Measurements from ENCODE around the gene EYA3.

Gene EYA3

GRCh38 chr1:28070725-28071593 lies 17.5 kb downstream of the EYA3 start:
- DNase-seq (ENCODE audit: low read depth) = no peak

GRCh38 chr1:28067523-28068090 lies 20.8 kb downstream of the EYA3 start:
- DNase-seq (ENCODE audit: low read depth) = no peak

- no peak for DNase-seq (ENCODE audit: low read depth)
These were observed 21.8 kb downstream of the EYA3 start for GRCh38 chr1:28066393-28067154.

- DNase-seq (ENCODE audit: low read depth) = peak; percentile 39
These were observed 24.3 kb downstream of the EYA3 start for GRCh38 chr1:28064064-28064463.

GRCh38 chr1:28062806-28063205 lies 25.6 kb downstream of the EYA3 start:
- no peak for DNase-seq (ENCODE audit: low read depth)

GRCh38 chr1:28058971-28059878 lies 29.2 kb downstream of the EYA3 start:
- no peak for DNase-seq (ENCODE audit: low read depth)

GRCh38 chr1:28058168-28058567 lies 30.2 kb downstream of the EYA3 start:
- no peak for DNase-seq (ENCODE audit: low read depth)

- no peak for DNase-seq (ENCODE audit: low read depth)
These were observed 32.1 kb downstream of the EYA3 start for GRCh38 chr1:28056129-28056925.

- no peak for DNase-seq (ENCODE audit: low read depth)
These were observed 37.6 kb downstream of the EYA3 start for GRCh38 chr1:28050776-28051175.

- DNase-seq (ENCODE audit: low read depth) = no peak
These were observed 41.7 kb downstream of the EYA3 start for GRCh38 chr1:28046716-28047115.

GRCh38 chr1:28045777-28046176 lies 42.6 kb downstream of the EYA3 start:
- DNase-seq (ENCODE audit: low read depth) = no peak

GRCh38 chr1:28044399-28044798 lies 44.0 kb downstream of the EYA3 start:
- DNase-seq (ENCODE audit: low read depth) = no peak

- DNase-seq (ENCODE audit: low read depth) = no peak
These were observed 49.1 kb downstream of the EYA3 start for GRCh38 chr1:28039341-28039740.

GRCh38 chr1:28037946-28038345 lies 50.5 kb downstream of the EYA3 start:
- DNase-seq (ENCODE audit: low read depth) = no peak

GRCh38 chr1:28037206-28037605 lies 51.2 kb downstream of the EYA3 start:
- no peak for DNase-seq (ENCODE audit: low read depth)

GRCh38 chr1:28036431-28036830 lies 52.0 kb downstream of the EYA3 start:
- DNase-seq (ENCODE audit: low read depth) = no peak

- DNase-seq (ENCODE audit: low read depth) = no peak
These were observed 53.0 kb downstream of the EYA3 start for GRCh38 chr1:28035420-28035819.

- DNase-seq (ENCODE audit: low read depth) = no peak
These were observed 56.1 kb downstream of the EYA3 start for GRCh38 chr1:28032281-28032680.

- DNase-seq (ENCODE audit: low read depth) = no peak
These were observed 57.2 kb downstream of the EYA3 start for GRCh38 chr1:28031173-28031572.

GRCh38 chr1:28028873-28029654 lies 59.3 kb downstream of the EYA3 start:
- DNase-seq (ENCODE audit: low read depth) = no peak

Measured in fibroblast of the conjunctiva (primary cell).